ENCODE results near the gene CACNA2D3.

CACNA2D3 gene

DNA sequence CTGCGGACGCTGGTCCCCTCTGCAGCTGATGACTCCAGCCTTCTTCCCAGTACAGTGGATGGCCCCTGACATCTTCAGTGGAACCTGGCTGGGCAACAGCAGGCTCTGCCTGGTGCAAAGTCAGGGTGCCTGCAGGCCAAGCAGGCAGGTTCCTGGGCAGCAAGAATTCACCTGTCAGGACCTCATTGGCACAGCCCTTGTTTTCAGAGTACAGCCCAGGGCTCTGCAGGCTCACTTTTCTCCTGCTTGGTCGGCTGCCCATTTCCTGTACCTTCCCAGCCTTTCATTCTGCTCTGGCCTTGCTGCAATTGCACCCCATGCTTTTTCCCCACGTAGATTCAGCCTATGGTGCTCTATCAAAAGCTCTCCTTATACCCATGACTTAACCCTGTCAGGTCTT lies 749.5 kb downstream of the CACNA2D3 start:
- TF ChIP-seq, protein P1, sequence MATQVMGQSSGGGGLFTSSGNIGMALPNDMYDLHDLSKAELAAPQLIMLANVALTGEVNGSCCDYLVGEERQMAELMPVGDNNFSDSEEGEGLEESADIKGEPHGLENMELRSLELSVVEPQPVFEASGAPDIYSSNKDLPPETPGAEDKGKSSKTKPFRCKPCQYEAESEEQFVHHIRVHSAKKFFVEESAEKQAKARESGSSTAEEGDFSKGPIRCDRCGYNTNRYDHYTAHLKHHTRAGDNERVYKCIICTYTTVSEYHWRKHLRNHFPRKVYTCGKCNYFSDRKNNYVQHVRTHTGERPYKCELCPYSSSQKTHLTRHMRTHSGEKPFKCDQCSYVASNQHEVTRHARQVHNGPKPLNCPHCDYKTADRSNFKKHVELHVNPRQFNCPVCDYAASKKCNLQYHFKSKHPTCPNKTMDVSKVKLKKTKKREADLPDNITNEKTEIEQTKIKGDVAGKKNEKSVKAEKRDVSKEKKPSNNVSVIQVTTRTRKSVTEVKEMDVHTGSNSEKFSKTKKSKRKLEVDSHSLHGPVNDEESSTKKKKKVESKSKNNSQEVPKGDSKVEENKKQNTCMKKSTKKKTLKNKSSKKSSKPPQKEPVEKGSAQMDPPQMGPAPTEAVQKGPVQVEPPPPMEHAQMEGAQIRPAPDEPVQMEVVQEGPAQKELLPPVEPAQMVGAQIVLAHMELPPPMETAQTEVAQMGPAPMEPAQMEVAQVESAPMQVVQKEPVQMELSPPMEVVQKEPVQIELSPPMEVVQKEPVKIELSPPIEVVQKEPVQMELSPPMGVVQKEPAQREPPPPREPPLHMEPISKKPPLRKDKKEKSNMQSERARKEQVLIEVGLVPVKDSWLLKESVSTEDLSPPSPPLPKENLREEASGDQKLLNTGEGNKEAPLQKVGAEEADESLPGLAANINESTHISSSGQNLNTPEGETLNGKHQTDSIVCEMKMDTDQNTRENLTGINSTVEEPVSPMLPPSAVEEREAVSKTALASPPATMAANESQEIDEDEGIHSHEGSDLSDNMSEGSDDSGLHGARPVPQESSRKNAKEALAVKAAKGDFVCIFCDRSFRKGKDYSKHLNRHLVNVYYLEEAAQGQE (IDR thresholded peaks at IDR 0.05; ENCODE audit: insufficient read depth in 1 of 2, low read depth in 2 of 2, low read length in 2 of 2), result no peak
- TF ChIP-seq FOXP2 (optimal IDR thresholded peaks at IDR 0.05; ENCODE audit: borderline replicate concordance, extremely low read depth, extremely low read length, insufficient read depth) (no peak), POLR2AphosphoS5 (IDR thresholded peaks at IDR 0.05; ENCODE audit: low read depth, low read length) (no peak), SIN3A (IDR thresholded peaks at IDR 0.05; ENCODE audit: borderline replicate concordance, insufficient read depth, low read length) (no peak), TAF1 (IDR thresholded peaks at IDR 0.05; ENCODE audit: borderline replicate concordance, insufficient read depth, low read length) (no peak)

DNA sequence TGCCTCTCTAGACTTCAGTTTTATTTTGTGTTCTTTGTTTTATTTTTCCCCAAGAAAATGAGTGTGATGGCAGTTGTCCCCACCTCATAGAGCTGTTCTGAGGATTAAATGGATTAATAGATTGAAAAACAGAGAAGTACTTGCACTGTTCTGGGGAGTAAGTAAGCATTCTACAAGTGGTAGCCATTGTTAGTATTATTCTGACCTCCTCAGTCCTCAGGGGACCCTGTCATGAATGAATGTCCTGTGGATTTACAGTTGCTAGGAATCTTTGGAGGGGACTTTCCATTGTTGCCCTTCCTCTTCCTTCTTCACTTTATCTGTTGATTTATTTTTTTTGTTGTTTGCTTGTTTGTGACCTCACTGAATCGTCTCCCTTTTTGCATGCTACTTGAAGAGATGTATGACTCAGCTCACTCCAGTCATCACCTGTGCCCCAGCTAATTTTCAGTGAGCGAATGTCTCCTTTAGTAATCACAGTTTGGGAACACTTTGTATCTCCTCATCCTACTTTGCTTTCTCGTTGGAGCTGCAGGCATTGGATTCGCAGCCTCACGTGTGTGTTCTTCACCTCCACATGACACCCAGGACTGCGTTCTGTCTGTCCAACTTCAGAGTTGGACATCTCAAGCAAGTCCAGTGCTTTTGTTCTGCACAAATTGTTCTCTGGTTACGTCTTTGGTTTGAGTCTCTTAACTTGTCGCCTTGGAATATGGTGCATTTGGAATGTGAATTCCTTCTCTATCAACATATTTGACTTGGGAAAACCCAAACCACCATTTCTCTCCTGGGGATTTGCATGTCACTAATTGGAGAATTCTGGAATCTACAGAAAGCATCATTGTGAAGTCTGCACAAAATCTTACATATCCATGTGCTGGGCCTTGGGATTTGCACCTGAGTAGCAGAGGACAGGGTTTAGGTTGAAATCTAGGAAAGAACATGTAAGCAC lies 751.0 kb downstream of the CACNA2D3 start:
- no peak for TF ChIP-seq TAF1 (IDR thresholded peaks at IDR 0.05; ENCODE audit: borderline replicate concordance, insufficient read depth, low read length)

DNA sequence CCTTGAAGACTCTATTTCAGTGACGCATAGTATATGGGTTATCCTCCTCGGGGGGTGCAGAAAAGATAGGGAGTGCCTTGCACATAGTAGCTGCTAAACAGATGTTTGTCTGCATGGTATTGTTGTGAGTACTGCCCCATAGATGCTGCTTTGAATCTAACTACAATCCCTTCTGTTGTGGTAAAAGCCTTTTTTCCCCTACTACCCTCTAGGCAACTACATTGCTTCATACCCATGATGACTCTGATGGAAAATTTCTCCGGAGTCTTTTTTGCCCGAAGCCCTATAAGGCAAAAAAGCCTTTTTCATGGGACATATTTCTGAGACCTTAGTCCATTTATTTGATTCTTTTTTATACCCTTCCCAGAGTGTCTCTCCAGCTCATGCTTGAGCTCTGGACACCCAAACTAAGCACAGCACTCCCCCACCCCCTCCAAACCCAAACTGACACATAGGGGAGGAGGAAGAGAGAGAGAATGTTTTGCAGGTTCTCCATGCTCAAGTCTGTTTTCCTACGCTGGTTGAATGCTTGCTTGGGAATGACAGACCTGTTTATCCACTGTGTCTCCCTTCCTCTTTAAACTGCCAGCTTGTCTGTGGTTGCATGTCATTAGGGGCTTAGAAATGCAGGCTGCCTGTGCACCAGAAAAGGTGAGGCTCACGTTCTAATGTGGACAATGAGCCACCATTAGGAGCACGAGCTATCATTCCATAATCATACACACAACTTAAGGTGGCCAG lies 752.6 kb downstream of the CACNA2D3 start:
- TF ChIP-seq POLR2AphosphoS5 (IDR thresholded peaks at IDR 0.05; ENCODE audit: low read depth, low read length), result no peak
- TF ChIP-seq SIN3A (IDR thresholded peaks at IDR 0.05; ENCODE audit: borderline replicate concordance, insufficient read depth, low read length), result no peak
- TF ChIP-seq TAF1 (IDR thresholded peaks at IDR 0.05; ENCODE audit: borderline replicate concordance, insufficient read depth, low read length), result no peak

DNA sequence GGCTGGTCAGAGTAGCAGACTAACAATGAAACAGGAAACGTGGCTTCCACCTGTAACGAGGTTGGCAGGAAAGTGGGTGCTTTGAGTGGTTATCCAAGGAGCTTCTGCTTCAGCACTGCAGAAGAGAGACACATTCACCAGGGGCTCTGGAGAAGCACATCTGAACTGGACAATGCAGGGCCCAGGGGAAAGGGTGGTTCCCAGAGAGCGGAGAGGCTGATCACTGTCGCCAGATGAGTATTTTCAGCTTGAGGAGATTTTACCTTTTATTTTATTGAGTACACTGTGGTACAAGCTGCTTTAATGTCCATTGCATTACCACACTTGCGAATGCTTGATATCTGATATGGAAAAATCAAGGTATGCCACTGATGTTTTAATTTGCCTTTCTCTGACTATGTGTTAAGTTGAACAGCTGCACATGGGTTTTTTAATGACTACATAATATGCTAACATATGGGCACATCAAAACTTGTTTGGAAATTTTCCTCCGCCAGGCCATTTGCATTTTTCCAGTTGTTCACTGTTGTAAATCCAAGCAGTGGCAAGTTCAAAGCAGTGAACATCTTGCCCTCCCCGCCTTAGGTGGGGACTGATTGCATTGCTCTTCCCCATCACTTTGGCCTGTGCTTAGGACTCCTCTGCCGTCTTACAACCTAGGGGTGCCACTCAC lies 753.4 kb downstream of the CACNA2D3 start:
- TF ChIP-seq, protein P1 (IDR thresholded peaks at IDR 0.05; ENCODE audit: insufficient read depth in 1 of 2, low read depth in 2 of 2, low read length in 2 of 2), result no peak
- TF ChIP-seq TAF1 (IDR thresholded peaks at IDR 0.05; ENCODE audit: borderline replicate concordance, insufficient read depth, low read length) (no peak), FOXP2 (optimal IDR thresholded peaks at IDR 0.05; ENCODE audit: borderline replicate concordance, extremely low read depth, extremely low read length, insufficient read depth) (no peak), POLR2AphosphoS5 (IDR thresholded peaks at IDR 0.05; ENCODE audit: low read depth, low read length) (no peak)

DNA sequence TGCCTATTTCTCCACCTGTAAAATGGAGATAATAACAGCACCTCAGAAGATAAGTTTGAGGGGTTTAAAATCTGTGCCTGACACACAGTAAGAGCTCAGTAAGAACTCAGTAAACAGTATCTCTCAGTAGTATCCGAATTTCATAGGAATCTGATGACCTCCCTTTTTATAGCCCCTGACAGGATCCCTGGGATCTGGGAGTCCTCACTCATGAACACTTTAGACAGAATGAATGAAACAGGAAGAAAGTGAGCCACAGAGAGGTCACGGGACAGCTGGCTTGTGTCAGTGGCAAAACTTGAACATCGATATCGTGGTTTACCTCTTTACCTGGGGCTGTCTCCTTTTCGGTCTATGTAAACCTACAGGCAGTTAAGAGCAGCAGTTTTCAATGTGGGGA lies 754.3 kb downstream of the CACNA2D3 start:
- TF ChIP-seq TAF1 (IDR thresholded peaks at IDR 0.05; ENCODE audit: borderline replicate concordance, insufficient read depth, low read length) (no peak), SIN3A (IDR thresholded peaks at IDR 0.05; ENCODE audit: borderline replicate concordance, insufficient read depth, low read length) (no peak), POLR2AphosphoS5 (IDR thresholded peaks at IDR 0.05; ENCODE audit: low read depth, low read length) (no peak), FOXP2 (optimal IDR thresholded peaks at IDR 0.05; ENCODE audit: borderline replicate concordance, extremely low read depth, extremely low read length, insufficient read depth) (no peak)
- TF ChIP-seq, protein P1 (IDR thresholded peaks at IDR 0.05; ENCODE audit: insufficient read depth in 1 of 2, low read depth in 2 of 2, low read length in 2 of 2), result no peak
